Activated B cell treated with CpG ODN at 0.5 μM for 24 hours (primary cell): ENCODE data around the gene PTPRE. TPM values are rescaled to one million over a fixed set of nuclear protein-coding genes. Genes with fewer than 3 reads are reported as not detected.

Experiments
- ATAC-seq: fragments of 200-7000 bp; cut with Tn5 transposase; one replicate; pipeline ENCODE4 v1.10.0; 2021; ENCODE audit warnings: low read depth, mild to moderate bottlenecking, moderate library complexity
- CTCF ChIA-PET: fragments of 350-600 bp; sonication (Branson Sonifier 250); formaldehyde crosslinking; loops from one replicate; lab custom pipeline; 2021; ENCODE audit warnings: antibody characterized with exemption; lab: Charles Lee
- POLR2A ChIA-PET: fragments of 350-600 bp; sonication (Branson Sonifier 250); formaldehyde crosslinking; loops from one replicate; lab custom pipeline; 2021; ENCODE audit warnings: antibody characterized with exemption; lab: Charles Lee
- DNase-seq: peaks from one replicate; pipeline ENCODE4 v3.0.0; 2022
- H3K27ac Mint-ChIP-seq: one replicate; pipeline ENCODE4 v1.8.0; 2020; ENCODE audit warnings: mixed read lengths
- H3K27me3 Mint-ChIP-seq: one replicate; pipeline ENCODE4 v1.8.0; 2021; ENCODE audit warnings: mixed read lengths
- H3K36me3 Mint-ChIP-seq: one replicate; pipeline ENCODE4 v1.8.0; 2021; ENCODE audit warnings: low read depth, mixed read lengths
- H3K4me1 Mint-ChIP-seq: one replicate; pipeline ENCODE4 v1.8.0; 2021; ENCODE audit warnings: mixed read lengths
- H3K4me3 Mint-ChIP-seq: one replicate; pipeline ENCODE4 v1.8.0; 2020; ENCODE audit warnings: mild to moderate bottlenecking, mixed read lengths
- H3K9me3 Mint-ChIP-seq: one replicate; pipeline ENCODE4 v1.8.0; 2020; ENCODE audit warnings: mixed read lengths
- intact Hi-C: fragments of 100-400 bp; cut with micrococcal nuclease; formaldehyde crosslinking; loops from one replicate; pipeline ENCODE4 v1.15.1; 2024
- total RNA-seq: library from RNA; stranded (reverse); gene quantifications from 2 replicates; pipeline ENCODE4 v1.2.3, GENCODE V29; 2022
- TF ChIP-seq, protein P1 (sequence below): fragments of 200-600 bp; IDR thresholded peaks from one replicate; pipeline ENCODE4 v1.8.0; 2022; ENCODE audit warnings: antibody characterized with exemption, mild to moderate bottlenecking

Gene PTPRE
- total RNA-seq, 1 donor from 2014 or later: 36.8 TPM

DNA sequence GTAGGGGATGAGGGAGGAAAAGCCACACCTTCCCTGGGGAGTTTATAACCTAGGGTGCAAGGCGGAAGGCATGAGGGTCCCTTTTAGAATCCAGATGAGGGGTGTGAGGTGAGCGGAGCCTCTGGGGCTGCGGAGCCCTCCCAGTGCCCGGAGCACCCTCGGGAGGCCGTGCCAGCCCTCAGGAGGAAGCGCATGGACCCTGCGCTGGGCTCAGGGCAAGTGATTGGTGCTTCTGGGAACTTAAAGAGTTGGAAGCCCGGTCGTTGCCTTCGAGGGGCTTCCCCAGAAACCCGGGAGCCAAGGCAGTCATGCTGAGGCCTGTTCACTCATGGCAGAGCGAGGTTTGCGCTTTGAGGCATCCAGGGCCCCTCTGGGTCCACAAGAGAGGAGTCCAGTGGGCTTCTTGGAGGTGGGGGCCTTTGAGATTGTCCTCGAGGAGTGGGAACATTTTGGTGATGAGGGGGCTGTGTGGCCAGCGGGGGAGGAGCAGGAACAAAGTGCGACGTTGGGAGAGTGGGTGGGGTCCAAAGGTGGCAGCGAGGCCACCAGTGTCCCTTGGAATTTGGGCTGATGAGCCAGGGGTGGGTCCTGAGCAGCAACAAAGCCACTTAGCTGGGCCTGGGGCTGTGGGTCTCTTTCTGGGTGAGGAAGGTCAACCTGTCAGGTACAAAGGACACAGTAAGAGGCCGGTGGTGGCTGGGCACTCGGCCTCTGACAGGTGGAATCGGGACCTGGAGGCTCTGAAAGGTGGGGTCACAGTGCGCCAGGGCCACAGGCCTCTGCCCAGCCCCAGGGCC lies 139.5 kb downstream of the PTPRE start:
- POLR2A ChIA-PET: interaction anchor here (8.2 kb wide), 1 partner anchor 18 kb away, joined by 162 read pairs; no protein-coding TSS in a partner anchor
- ATAC-seq (no peak), DNase-seq (no peak)
- H3K27me3 Mint-ChIP-seq: no peaks in the 10 kb centered on the region
- peaks cover 55% of the 10 kb centered on the region for H3K4me1 Mint-ChIP-seq
- no peaks in the 10 kb centered on the region for H3K9me3 Mint-ChIP-seq
- peaks cover 17% of the 10 kb centered on the region for H3K36me3 Mint-ChIP-seq
- CTCF ChIA-PET: interaction anchor here (1.4 kb wide), 1 partner anchor 11 kb away, joined by 9 read pairs; no protein-coding TSS in a partner anchor
- intact Hi-C loops: no loop called here
- peak overlapping the region; percentile 57 for H3K4me3 Mint-ChIP-seq
- no peak overlapping the region for H3K27ac Mint-ChIP-seq
- TF ChIP-seq, protein P1, sequence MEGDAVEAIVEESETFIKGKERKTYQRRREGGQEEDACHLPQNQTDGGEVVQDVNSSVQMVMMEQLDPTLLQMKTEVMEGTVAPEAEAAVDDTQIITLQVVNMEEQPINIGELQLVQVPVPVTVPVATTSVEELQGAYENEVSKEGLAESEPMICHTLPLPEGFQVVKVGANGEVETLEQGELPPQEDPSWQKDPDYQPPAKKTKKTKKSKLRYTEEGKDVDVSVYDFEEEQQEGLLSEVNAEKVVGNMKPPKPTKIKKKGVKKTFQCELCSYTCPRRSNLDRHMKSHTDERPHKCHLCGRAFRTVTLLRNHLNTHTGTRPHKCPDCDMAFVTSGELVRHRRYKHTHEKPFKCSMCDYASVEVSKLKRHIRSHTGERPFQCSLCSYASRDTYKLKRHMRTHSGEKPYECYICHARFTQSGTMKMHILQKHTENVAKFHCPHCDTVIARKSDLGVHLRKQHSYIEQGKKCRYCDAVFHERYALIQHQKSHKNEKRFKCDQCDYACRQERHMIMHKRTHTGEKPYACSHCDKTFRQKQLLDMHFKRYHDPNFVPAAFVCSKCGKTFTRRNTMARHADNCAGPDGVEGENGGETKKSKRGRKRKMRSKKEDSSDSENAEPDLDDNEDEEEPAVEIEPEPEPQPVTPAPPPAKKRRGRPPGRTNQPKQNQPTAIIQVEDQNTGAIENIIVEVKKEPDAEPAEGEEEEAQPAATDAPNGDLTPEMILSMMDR: no peak

DNA sequence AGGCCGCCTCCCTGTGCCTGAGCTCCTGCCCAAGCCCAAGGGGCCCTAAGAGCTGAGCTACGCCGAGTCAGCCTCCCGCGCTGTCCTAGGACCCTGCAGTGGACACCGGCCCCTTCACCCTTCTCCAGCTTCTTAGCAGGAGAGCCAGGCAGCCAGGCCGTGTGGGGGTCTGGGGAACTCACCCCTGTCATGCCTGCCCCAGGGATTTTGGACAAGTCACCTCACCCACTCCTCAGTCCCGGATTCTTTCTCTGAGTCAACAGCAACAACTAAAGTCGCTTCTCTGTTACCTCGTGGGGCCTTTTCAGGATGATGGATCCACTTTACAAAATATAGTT lies 140.0 kb downstream of the PTPRE start:
- ATAC-seq: no peak

DNA sequence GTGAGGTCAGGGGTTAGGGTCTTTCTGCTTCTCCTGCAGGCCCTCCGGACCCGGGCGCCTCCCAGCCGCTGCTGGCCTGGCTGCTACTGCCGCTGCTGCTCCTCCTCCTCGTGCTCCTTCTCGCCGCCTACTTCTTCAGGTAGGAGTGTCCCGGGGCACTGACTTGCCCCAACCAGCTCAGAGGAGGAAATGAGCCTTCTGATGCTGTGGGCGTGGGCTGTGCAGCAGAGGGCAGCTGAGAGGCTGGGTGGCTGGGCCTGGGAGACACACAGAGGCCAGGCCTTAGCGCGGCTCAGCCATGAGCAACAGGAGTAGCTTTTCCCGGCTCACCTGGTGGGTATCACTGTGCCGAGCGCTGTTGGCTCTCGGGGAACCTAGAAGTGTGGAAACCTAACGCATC lies 140.4 kb downstream of the PTPRE start:
- CTCF ChIA-PET: interaction anchor here (0.7 to 2.9 kb wide), 5 partner anchors 10 to 22 kb away, joined by 3 to 31 read pairs (median 12); no protein-coding TSS in a partner anchor
- ATAC-seq (peak; percentile 100), DNase-seq (peak; percentile 61)
- peak overlapping the region; percentile 85 for H3K4me3 Mint-ChIP-seq
- peaks cover 55% of the 10 kb centered on the region for H3K4me1 Mint-ChIP-seq
- no peaks in the 10 kb centered on the region for H3K27me3 Mint-ChIP-seq
- TF ChIP-seq, protein P1: no peak
- peak overlapping the region; percentile 81 for H3K27ac Mint-ChIP-seq
- POLR2A ChIA-PET: interaction anchor here (0.7 to 8.2 kb wide), 8 partner anchors 11 to 193 kb away, joined by 3 to 162 read pairs (median 6); no protein-coding TSS in a partner anchor
- peaks cover 27% of the 10 kb centered on the region for H3K36me3 Mint-ChIP-seq
- no peaks in the 10 kb centered on the region for H3K9me3 Mint-ChIP-seq
- intact Hi-C loops: loop anchor here (1.0 kb wide), 3 partner anchors 12 to 22 kb away; no protein-coding TSS in a partner anchor

More for the DNA sequence above, 140.0 kb downstream of the PTPRE start:
- Mint-ChIP-seq H3K36me3 (peaks cover 23% of the 10 kb centered on the region), H3K27me3 (no peaks in the 10 kb centered on the region), H3K27ac (peak overlapping the region; percentile 81), H3K4me1 (peaks cover 55% of the 10 kb centered on the region), H3K9me3 (no peaks in the 10 kb centered on the region), H3K4me3 (peak overlapping the region; percentile 85)
- DNase-seq: no peak
- TF ChIP-seq, protein P1: no peak
- ChIA-PET POLR2A (interaction anchor here (0.9 to 8.2 kb wide), 7 partner anchors 11 to 193 kb away, joined by 3 to 162 read pairs (median 7); no protein-coding TSS in a partner anchor), CTCF (interaction anchor here (1.4 to 2.9 kb wide), 3 partner anchors 12 to 22 kb away, joined by 9 to 31 read pairs (median 26); no protein-coding TSS in a partner anchor)
- intact Hi-C loops: loop anchor here (1.0 kb wide), 3 partner anchors 12 to 22 kb away; no protein-coding TSS in a partner anchor

DNA sequence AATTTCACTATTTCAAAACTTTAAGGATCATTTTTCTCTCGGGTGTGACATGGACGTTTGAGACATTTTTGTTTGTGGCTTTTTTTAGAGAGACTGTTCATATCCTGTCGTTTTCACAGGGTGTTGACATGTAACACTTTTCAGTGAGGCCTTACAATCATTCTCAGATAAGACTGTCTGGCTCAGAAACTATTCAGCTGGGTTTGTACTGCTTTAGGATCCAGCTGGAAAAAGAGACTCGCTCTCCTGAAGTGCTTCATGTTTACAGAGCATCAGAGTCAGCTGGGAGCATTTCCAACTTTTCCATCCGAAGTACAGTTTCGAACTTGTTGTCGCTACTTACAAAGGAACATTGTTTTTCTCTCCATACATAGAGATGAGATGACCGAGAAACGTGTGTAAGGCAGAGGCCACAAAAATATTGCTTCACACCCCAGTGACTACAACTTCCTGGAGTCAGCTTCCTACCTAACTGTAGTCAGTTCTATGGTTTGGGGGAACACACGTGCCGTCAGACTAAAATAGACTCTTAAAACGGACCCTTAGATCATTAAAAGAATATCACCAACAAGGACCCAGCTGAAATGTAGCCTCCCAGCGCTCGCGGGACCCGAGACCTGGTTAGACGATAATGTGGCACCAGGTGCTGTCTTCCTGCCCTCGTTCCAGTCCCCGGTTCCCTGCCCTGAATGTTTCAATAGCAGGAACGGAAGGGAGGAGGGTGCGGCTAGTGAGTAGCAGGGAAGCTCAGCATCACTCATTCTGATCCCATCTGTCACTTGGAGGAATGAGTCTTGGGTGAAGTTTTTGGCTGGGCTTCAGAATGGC lies 141.3 kb downstream of the PTPRE start:
- intact Hi-C loops: loop anchor here (1.0 kb wide), 3 partner anchors 13 to 21 kb away; no protein-coding TSS in a partner anchor
- TF ChIP-seq, protein P1: no peak

More for the DNA sequence above, 141.3 kb downstream of the PTPRE start:
- ChIA-PET CTCF (interaction anchor here (0.7 to 2.9 kb wide), 5 partner anchors 11 to 332 kb away, joined by 3 to 31 read pairs (median 12); no protein-coding TSS in a partner anchor), POLR2A (interaction anchor here (0.6 to 8.2 kb wide), 10 partner anchors 10 to 194 kb away, joined by 3 to 162 read pairs (median 4); no protein-coding TSS in a partner anchor)
- Mint-ChIP-seq H3K9me3 (no peaks in the 10 kb centered on the region), H3K4me3 (peak overlapping the region; percentile 85), H3K27me3 (no peaks in the 10 kb centered on the region), H3K27ac (peak overlapping the region; percentile 81), H3K4me1 (peaks cover 55% of the 10 kb centered on the region), H3K36me3 (peaks cover 34% of the 10 kb centered on the region)
- ATAC-seq (peak; percentile 6), DNase-seq (no peak)
